HG02759 (cell line): ENCODE measurements around the gene WWC1.

Experiments
- ATAC-seq: cut with Tn5 transposase; IDR thresholded peaks from one replicate; pipeline ENCODE4 v1.9.1; 2021; ENCODE audit warnings: mild to moderate bottlenecking, moderate library complexity; ENCODE audit not compliant: unreplicated experiment

Gene WWC1

GRCh38 chr5:168291342-168291963 lies at the start of gene WWC1:
WWC1 (plus strand) TSS chr5:168291645; CDS start chr5:168292153, 508 bp downstream.
- ATAC-seq, result peak; percentile 75

- ATAC-seq, result no peak
Measured at GRCh38 chr5:168244838-168245559, 46.4 kb upstream of the WWC1 start.

- no peak for ATAC-seq
Measured at GRCh38 chr5:168249923-168250322, 41.5 kb upstream of the WWC1 start.

- ATAC-seq, result no peak
Measured at GRCh38 chr5:168251259-168251658, 40.2 kb upstream of the WWC1 start.

GRCh38 chr5:168254013-168254693 lies 37.3 kb upstream of the WWC1 start:
- no peak for ATAC-seq

GRCh38 chr5:168260353-168261226 lies 30.9 kb upstream of the WWC1 start:
- no peak for ATAC-seq

- ATAC-seq, result no peak
Measured at GRCh38 chr5:168261227-168261571, 30.2 kb upstream of the WWC1 start.

GRCh38 chr5:168262042-168262743 lies 29.3 kb upstream of the WWC1 start:
- ATAC-seq, result no peak

GRCh38 chr5:168263121-168263520 lies 28.3 kb upstream of the WWC1 start:
- ATAC-seq, result no peak

GRCh38 chr5:168266016-168266415 lies 25.4 kb upstream of the WWC1 start:
- ATAC-seq, result no peak

GRCh38 chr5:168268949-168269936 lies 22.2 kb upstream of the WWC1 start:
- ATAC-seq, result peak; percentile 91

- no peak for ATAC-seq
Measured at GRCh38 chr5:168269937-168270330, 21.5 kb upstream of the WWC1 start.

GRCh38 chr5:168270476-168270875 lies 21.0 kb upstream of the WWC1 start:
- ATAC-seq, result no peak

- ATAC-seq, result no peak
Measured at GRCh38 chr5:168273056-168273980, 18.1 kb upstream of the WWC1 start.

- no peak for ATAC-seq
Measured at GRCh38 chr5:168274406-168274805, 17.0 kb upstream of the WWC1 start.

GRCh38 chr5:168275940-168276339 lies 15.5 kb upstream of the WWC1 start:
- ATAC-seq, result no peak

GRCh38 chr5:168282120-168282519 lies 9.3 kb upstream of the WWC1 start:
- ATAC-seq, result no peak

GRCh38 chr5:168284809-168285208 lies 6.6 kb upstream of the WWC1 start:
- ATAC-seq, result no peak
